ENCODE results near the gene ARPC2.
"Not testable (repeated sequence)": the region's sequence is repeated elsewhere in the genome, so short reads cannot be mapped to it uniquely, and the experiment has no call there.

The ARPC2 gene

GRCh38 chr2:218216674-218217359 is at the start of gene ARPC2:
TSS of gene ARPC2 (plus strand) at chr2:218217189. CDS start at chr2:218217471, 282 bp downstream.
- DNase-seq = peak; percentile 89

GRCh38 chr2:218168016-218168415 is 49.0 kb upstream of the ARPC2 start:
- no peak for DNase-seq

- DNase-seq = peak; percentile 51
Observed at GRCh38 chr2:218168635-218169462, 48.1 kb upstream of the ARPC2 start.

GRCh38 chr2:218169757-218170546 is 47.0 kb upstream of the ARPC2 start:
- DNase-seq = no peak

GRCh38 chr2:218171744-218172143 is 45.2 kb upstream of the ARPC2 start:
- DNase-seq = not testable (repeated sequence)

GRCh38 chr2:218172845-218173244 is 44.1 kb upstream of the ARPC2 start:
- DNase-seq = no peak

GRCh38 chr2:218179782-218180181 is 37.2 kb upstream of the ARPC2 start:
- no peak for DNase-seq

GRCh38 chr2:218180467-218181114 is 36.4 kb upstream of the ARPC2 start:
- no peak for DNase-seq

- no peak for DNase-seq
Observed at GRCh38 chr2:218184331-218184730, 32.7 kb upstream of the ARPC2 start.

GRCh38 chr2:218186355-218186766 is 30.6 kb upstream of the ARPC2 start:
- peak; percentile 50 for DNase-seq

GRCh38 chr2:218186876-218187275 is 30.1 kb upstream of the ARPC2 start:
- DNase-seq = no peak

- DNase-seq = no peak
Observed at GRCh38 chr2:218187296-218188015, 29.5 kb upstream of the ARPC2 start.

GRCh38 chr2:218188528-218188927 is 28.5 kb upstream of the ARPC2 start:
- DNase-seq = no peak

GRCh38 chr2:218192902-218193430 is 24.0 kb upstream of the ARPC2 start:
- no peak for DNase-seq

GRCh38 chr2:218193701-218194100 is 23.3 kb upstream of the ARPC2 start:
- no peak for DNase-seq

- no peak for DNase-seq
Observed at GRCh38 chr2:218194880-218195279, 22.1 kb upstream of the ARPC2 start.

GRCh38 chr2:218196974-218197373 is 20.0 kb upstream of the ARPC2 start:
- no peak for DNase-seq

- DNase-seq = no peak
Observed at GRCh38 chr2:218202266-218202665, 14.7 kb upstream of the ARPC2 start.

GRCh38 chr2:218209078-218209477 is 7.9 kb upstream of the ARPC2 start:
- DNase-seq = no peak

- no peak for DNase-seq
Observed at GRCh38 chr2:218214116-218214515, 2.9 kb upstream of the ARPC2 start.

GRCh38 chr2:218216336-218216673 is 684 bp upstream of the ARPC2 start:
- DNase-seq = no peak
